ENCODE measurements around the gene PDE3B.

The PDE3B gene

DNA sequence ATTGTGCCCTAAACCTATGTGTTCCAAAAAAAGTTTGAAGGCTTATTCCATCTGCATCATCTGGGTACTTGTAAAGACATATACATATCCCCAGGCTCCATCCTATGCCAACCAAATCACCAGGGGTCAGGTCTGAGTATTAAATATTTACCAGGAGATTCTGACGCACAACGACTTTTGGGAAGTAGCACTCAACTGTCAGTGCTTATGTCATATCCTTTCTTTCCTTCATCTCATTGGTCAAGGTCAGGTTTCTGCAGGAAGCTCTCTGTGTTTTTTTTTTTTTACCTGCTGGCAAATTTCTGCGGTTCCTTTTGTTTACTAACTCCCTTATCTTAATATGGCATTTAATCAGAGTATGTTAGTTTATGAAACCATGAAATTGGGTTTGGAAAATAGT lies 270.9 kb downstream of the PDE3B start:
- H3K27me3 ChIP-seq (ENCODE audit: control insufficient read depth in 1 of 2, insufficient read depth in 2 of 2, low read length in 2 of 2): no peaks in the 10 kb centered on the region
- H3K27ac ChIP-seq (ENCODE audit: low read depth, low read length): no peak overlapping the region
- no peak overlapping the region for H3K4me3 ChIP-seq (ENCODE audit: low read depth in 1 of 2, low read length in 2 of 2)
- no peaks in the 10 kb centered on the region for H3K9me3 ChIP-seq (ENCODE audit: low read length)
- H3K4me1 ChIP-seq (ENCODE audit: insufficient read depth, low read length): no peaks in the 10 kb centered on the region
- no peaks in the 10 kb centered on the region for H3K36me3 ChIP-seq (ENCODE audit: insufficient read depth, low read length)
- H3K9ac ChIP-seq (ENCODE audit: low read length): no peak overlapping the region

DNA sequence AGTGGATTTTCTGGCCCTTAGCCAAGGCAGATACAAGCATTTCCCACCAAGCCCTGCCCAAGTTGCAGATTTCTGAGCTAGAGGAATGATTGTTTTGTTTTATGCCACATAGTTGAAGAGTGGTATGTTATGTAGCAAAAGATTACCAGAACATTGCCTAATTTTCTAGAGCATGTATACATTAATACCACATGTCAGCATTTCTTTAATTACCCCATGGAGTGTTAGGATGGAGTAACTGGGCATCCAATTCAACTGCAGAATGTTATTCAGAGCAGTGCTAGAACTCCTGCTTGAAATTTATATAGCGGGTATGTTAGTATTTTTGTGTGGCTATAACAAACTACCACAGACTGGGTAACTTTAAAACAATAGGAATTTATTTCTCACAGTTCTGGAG lies 272.8 kb downstream of the PDE3B start:
- H3K4me1 ChIP-seq (ENCODE audit: insufficient read depth, low read length): no peaks in the 10 kb centered on the region
- H3K4me3 ChIP-seq (ENCODE audit: low read depth in 1 of 2, low read length in 2 of 2): no peak overlapping the region
- no peak overlapping the region for H3K9ac ChIP-seq (ENCODE audit: low read length)
- H3K9me3 ChIP-seq (ENCODE audit: low read length): no peaks in the 10 kb centered on the region
- no peaks in the 10 kb centered on the region for H3K36me3 ChIP-seq (ENCODE audit: insufficient read depth, low read length)
- H3K27ac ChIP-seq (ENCODE audit: low read depth, low read length): no peak overlapping the region
- no peaks in the 10 kb centered on the region for H3K27me3 ChIP-seq (ENCODE audit: control insufficient read depth in 1 of 2, insufficient read depth in 2 of 2, low read length in 2 of 2)

All from muscle layer of colon (tissue), 2 donors.